GM12878 (cell line): ENCODE data around the gene LMO2.

Source experiments
- EZH2 ChIP-seq: IDR thresholded peaks from 2 replicates; pipeline ENCODE4 v1.6.1; 2012; ENCODE audit warnings: low read depth, mild to moderate bottlenecking, control low read depth, inconsistent platforms, low read length, borderline replicate concordance; ENCODE audit not compliant: control insufficient read depth
- GATAD2B ChIP-seq: fragments of 450-650 bp; conservative IDR thresholded peaks from 2 replicates; pipeline ENCODE4 v1.6.1; 2017; ENCODE audit warnings: low read depth, mild to moderate bottlenecking, moderate library complexity
- KDM1A ChIP-seq: fragments of 200-600 bp; sonication (generic); IDR thresholded peaks from 2 replicates; pipeline ENCODE4 v1.6.1; 2016; ENCODE audit warnings: borderline replicate concordance
- NR2F1 ChIP-seq: fragments of 450-650 bp; conservative IDR thresholded peaks from 2 replicates; pipeline ENCODE4 v1.6.1; 2017; ENCODE audit warnings: mild to moderate bottlenecking
- POLR2A ChIP-seq: IDR thresholded peaks from 2 replicates; pipeline ENCODE4 v1.6.1; 2011; ENCODE audit warnings: low read depth, mild to moderate bottlenecking, low read length
- RAD21 ChIP-seq: IDR thresholded peaks from 2 replicates; pipeline ENCODE4 v1.6.1; 2011; ENCODE audit warnings: mild to moderate bottlenecking, low read depth, low read length, moderate library complexity; ENCODE audit not compliant: insufficient read depth
- RCOR1 ChIP-seq: conservative IDR thresholded peaks from 2 replicates; pipeline ENCODE4 v1.6.1; 2012; ENCODE audit warnings: low read depth, low read length, improper control_type of control experiment
- TCF7 ChIP-seq: IDR thresholded peaks from 2 replicates; pipeline ENCODE4 v1.6.1; 2014; ENCODE audit warnings: antibody characterized with exemption, borderline replicate concordance
- TF ChIP-seq, protein P1 (sequence below): IDR thresholded peaks from 2 replicates; pipeline ENCODE4 v1.6.1; 2011; ENCODE audit warnings: low read depth, low read length, improper control_type of control experiment, borderline replicate concordance
- TF ChIP-seq, protein P2 (sequence below), 3 experiments: IDR thresholded peaks in 2 of 3; conservative IDR thresholded peaks in 1 of 3; 2 replicates each; pipeline ENCODE4 v1.5.1; 2011; ENCODE audit warnings: low read depth in 3 of 3, low read length in 3 of 3, mild to moderate bottlenecking in 3 of 3, control low read depth in 2 of 3, moderate library complexity in 2 of 3, inconsistent platforms in 1 of 3, mixed read lengths in 1 of 3; ENCODE audit not compliant: control insufficient read depth in 2 of 3, insufficient read depth in 1 of 3; ENCODE audit errors: extremely low read depth in 1 of 3

DNA sequence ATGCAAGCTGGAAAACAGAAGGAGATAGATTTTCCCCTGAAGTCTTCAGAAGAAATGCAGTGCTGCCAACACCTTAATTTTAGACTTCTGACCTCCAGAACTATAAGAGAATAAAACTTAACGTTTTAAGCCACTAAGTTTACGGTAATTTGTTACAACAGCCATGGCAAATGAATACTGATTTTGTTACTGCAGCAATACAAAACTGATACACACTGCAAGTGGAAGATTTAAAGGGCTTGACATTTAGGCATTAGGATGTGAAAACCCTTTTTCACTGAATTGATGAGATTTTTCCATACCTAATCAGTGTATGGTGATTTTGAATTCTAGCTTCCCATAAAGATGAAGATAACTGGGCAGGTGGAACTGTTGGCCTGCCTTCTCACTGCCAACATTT is 22.1 kb upstream of the LMO2 start:
- TF ChIP-seq, protein P1, sequence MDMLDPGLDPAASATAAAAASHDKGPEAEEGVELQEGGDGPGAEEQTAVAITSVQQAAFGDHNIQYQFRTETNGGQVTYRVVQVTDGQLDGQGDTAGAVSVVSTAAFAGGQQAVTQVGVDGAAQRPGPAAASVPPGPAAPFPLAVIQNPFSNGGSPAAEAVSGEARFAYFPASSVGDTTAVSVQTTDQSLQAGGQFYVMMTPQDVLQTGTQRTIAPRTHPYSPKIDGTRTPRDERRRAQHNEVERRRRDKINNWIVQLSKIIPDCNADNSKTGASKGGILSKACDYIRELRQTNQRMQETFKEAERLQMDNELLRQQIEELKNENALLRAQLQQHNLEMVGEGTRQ, result no peak
- TF ChIP-seq NR2F1 (no peak), EZH2 (no peak), POLR2A (no peak), RAD21 (no peak), TCF7 (no peak), GATAD2B (no peak), KDM1A (no peak), RCOR1 (no peak)
- TF ChIP-seq, protein P2, sequence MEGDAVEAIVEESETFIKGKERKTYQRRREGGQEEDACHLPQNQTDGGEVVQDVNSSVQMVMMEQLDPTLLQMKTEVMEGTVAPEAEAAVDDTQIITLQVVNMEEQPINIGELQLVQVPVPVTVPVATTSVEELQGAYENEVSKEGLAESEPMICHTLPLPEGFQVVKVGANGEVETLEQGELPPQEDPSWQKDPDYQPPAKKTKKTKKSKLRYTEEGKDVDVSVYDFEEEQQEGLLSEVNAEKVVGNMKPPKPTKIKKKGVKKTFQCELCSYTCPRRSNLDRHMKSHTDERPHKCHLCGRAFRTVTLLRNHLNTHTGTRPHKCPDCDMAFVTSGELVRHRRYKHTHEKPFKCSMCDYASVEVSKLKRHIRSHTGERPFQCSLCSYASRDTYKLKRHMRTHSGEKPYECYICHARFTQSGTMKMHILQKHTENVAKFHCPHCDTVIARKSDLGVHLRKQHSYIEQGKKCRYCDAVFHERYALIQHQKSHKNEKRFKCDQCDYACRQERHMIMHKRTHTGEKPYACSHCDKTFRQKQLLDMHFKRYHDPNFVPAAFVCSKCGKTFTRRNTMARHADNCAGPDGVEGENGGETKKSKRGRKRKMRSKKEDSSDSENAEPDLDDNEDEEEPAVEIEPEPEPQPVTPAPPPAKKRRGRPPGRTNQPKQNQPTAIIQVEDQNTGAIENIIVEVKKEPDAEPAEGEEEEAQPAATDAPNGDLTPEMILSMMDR (IDR thresholded peaks at IDR 0.05 in 2 of 3, conservative IDR thresholded peaks at IDR 0.05 in 1 of 3; ENCODE audit: control insufficient read depth in 2 of 3, extremely low read depth in 1 of 3, insufficient read depth in 1 of 3, low read depth in 3 of 3, low read length in 3 of 3), result no peak
